NCI-H187 (cell line): ENCODE results near the gene KAT5.
"Not testable (repeated sequence)": the region's sequence is repeated elsewhere in the genome, so short reads cannot be mapped to it uniquely, and the experiment has no call there.

ENCODE experiments used
- DNase-seq, 2 experiments: peaks; one replicate each; lab custom pipeline; 2025; lab: John Stamatoyannopoulos, UW

KAT5 gene

GRCh38 chr11:65709661-65710060, 2.4 kb upstream of the KAT5 start:
- DNase-seq, result no peak

- DNase-seq, result no peak
Measured at GRCh38 chr11:65710421-65710820, 1.6 kb upstream of the KAT5 start.

- DNase-seq, result no peak
Measured at GRCh38 chr11:65712633-65713076, 603 bp downstream of the KAT5 start.

- DNase-seq, result no peak
Measured at GRCh38 chr11:65713212-65713969, 1.3 kb downstream of the KAT5 start.

GRCh38 chr11:65714433-65714832, 2.4 kb downstream of the KAT5 start:
- DNase-seq, result no peak

- DNase-seq, result no peak
Measured at GRCh38 chr11:65716302-65716701, 4.2 kb downstream of the KAT5 start.

GRCh38 chr11:65716774-65717405, 4.8 kb downstream of the KAT5 start:
- DNase-seq, result no peak

GRCh38 chr11:65717906-65718305, 5.9 kb downstream of the KAT5 start:
- no peak for DNase-seq

GRCh38 chr11:65718531-65718930, 6.5 kb downstream of the KAT5 start:
- DNase-seq, result no peak

GRCh38 chr11:65718964-65719492, 7.0 kb downstream of the KAT5 start:
- DNase-seq, result no peak

- DNase-seq, result no peak
Measured at GRCh38 chr11:65719871-65720210, 7.8 kb downstream of the KAT5 start.

GRCh38 chr11:65720211-65720934, 8.3 kb downstream of the KAT5 start, which contains the start of gene RNASEH2C:
Gene RNASEH2C (minus strand): TSS chr11:65720798. CDS start chr11:65720758, 40 bp downstream.
- DNase-seq, result peak; percentile 60 to 65

GRCh38 chr11:65722261-65722660, 10.2 kb downstream of the KAT5 start:
- no peak for DNase-seq

GRCh38 chr11:65726660-65727059, 14.6 kb downstream of the KAT5 start:
- DNase-seq, result no peak

- DNase-seq, result no peak
Measured at GRCh38 chr11:65727865-65728264, 15.8 kb downstream of the KAT5 start.

- DNase-seq, result no peak
Measured at GRCh38 chr11:65730461-65730860, 18.4 kb downstream of the KAT5 start.

- DNase-seq, result not testable (repeated sequence)
Measured at GRCh38 chr11:65735111-65735510, 23.1 kb downstream of the KAT5 start.

GRCh38 chr11:65736810-65737209, 24.8 kb downstream of the KAT5 start:
- no peak for DNase-seq

GRCh38 chr11:65739022-65739421, 27.0 kb downstream of the KAT5 start:
- no peak for DNase-seq

GRCh38 chr11:65741185-65741584, 29.1 kb downstream of the KAT5 start:
- DNase-seq, result no peak

- DNase-seq, result no peak
Measured at GRCh38 chr11:65742353-65742752, 30.3 kb downstream of the KAT5 start.

GRCh38 chr11:65743681-65744025, 31.6 kb downstream of the KAT5 start:
- DNase-seq, result no peak
